HCT116 (cell line): ENCODE data around the gene CD1B. TPM values are rescaled to one million over a fixed set of nuclear protein-coding genes. Genes with fewer than 3 reads are reported as not detected.

ENCODE experiments used
- ATAC-seq: fragments of 200-7000 bp; cut with Tn5 transposase; 2 replicates; pipeline ENCODE4 v1.9.1; 2020; ENCODE audit warnings: mild to moderate bottlenecking, moderate library complexity
- BruUV-seq: library from RNA; stranded (reverse); fragments of 400-500 nt; replicated peaks from 2 replicates; lab custom pipeline; 2021; lab: Mats Ljungman, UMichigan
- CTCF ChIA-PET: fragments of 300-600 bp; sonication (Branson Sonifier 250); formaldehyde crosslinking; loops from one replicate; lab custom pipeline; 2021; ENCODE audit warnings: antibody characterized with exemption; lab: Charles Lee
- POLR2A ChIA-PET: fragments of 300-600, 350-600 bp; sonication (Branson Sonifier 250); formaldehyde crosslinking; loops from one replicate; lab custom pipeline; 2021; ENCODE audit warnings: antibody characterized with exemption; lab: Charles Lee
- RAD21 ChIA-PET, 2 experiments: fragments of 300-600 bp; sonication (Branson Sonifier 250); formaldehyde crosslinking; loops; one replicate each; lab custom pipeline; 2023; ENCODE audit warnings: low total read pairs in 2 of 2; ENCODE audit not compliant: uncharacterized antibody in 2 of 2, unreplicated experiment in 2 of 2, low non-redundant PET in 1 of 2; lab: Charles Lee
- DNase-seq: peaks from one replicate; pipeline ENCODE4 v3.0.0-alpha.2; 2010; ENCODE audit warnings: low read depth, low spot score
- H2AFZ ChIP-seq: fragments of 200-600 bp; shearing (Covaris generic), sonication (generic); 2 replicates; pipeline ENCODE4 v1.6.1; 2017; ENCODE audit warnings: low read depth, mixed run types, mixed read lengths, antibody characterized with exemption, low read length; ENCODE audit not compliant: poor library complexity, severe bottlenecking
- H3K27ac ChIP-seq: 2 replicates; pipeline ENCODE4 v1.5.1; 2012; ENCODE audit warnings: low read depth, low read length
- H3K27me3 ChIP-seq: fragments of 200-600 bp; sonication (generic); 2 replicates; pipeline ENCODE4 v1.6.1; 2016; ENCODE audit warnings: mixed run types, low read length, mixed read lengths; ENCODE audit not compliant: insufficient read depth
- H3K36me3 ChIP-seq, 2 experiments: fragments of 200-500 bp in 1 of 2; fragments of 200-600 bp in 1 of 2; sonication (Bioruptor generic) in 1 of 2; sonication (generic) in 1 of 2; 2 replicates each; pipeline versions ENCODE4 v1.5.1 to v1.6.1; 2014 to 2016; ENCODE audit warnings: low read length in 2 of 2, inconsistent platforms in 1 of 2, mixed read lengths in 1 of 2, mixed run types in 1 of 2; ENCODE audit not compliant: insufficient read depth in 2 of 2, control insufficient read depth in 1 of 2
- H3K4me1 ChIP-seq, 2 experiments: fragments of 200-600 bp in 1 of 2; sonication (generic) in 1 of 2; 2 replicates each; pipeline versions ENCODE4 v1.5.1 to v1.6.1; 2012 to 2017; ENCODE audit warnings: low read length in 2 of 2, inconsistent platforms in 1 of 2, mild to moderate bottlenecking in 1 of 2, mixed read lengths in 1 of 2, mixed run types in 1 of 2, moderate library complexity in 1 of 2; ENCODE audit not compliant: insufficient read depth in 2 of 2, control insufficient read depth in 1 of 2
- H3K4me2 ChIP-seq: fragments of 200-600 bp; sonication (generic); 2 replicates; pipeline ENCODE4 v1.6.1; 2017; ENCODE audit warnings: mixed run types, low read length, mixed read lengths
- H3K4me3 ChIP-seq, 2 experiments: fragments of 200-600 bp in 1 of 2; sonication (generic) in 1 of 2; replicated peaks in 1 of 2; 2 replicates each; pipeline ENCODE4 v1.5.1; 2011 to 2016; ENCODE audit warnings: low read length in 2 of 2, control low read depth in 1 of 2, low read depth in 1 of 2, mild to moderate bottlenecking in 1 of 2, mixed read lengths in 1 of 2, mixed run types in 1 of 2
- H3K79me2 ChIP-seq: fragments of 200-600 bp; sonication (generic); 2 replicates; pipeline ENCODE4 v1.6.1; 2017; ENCODE audit warnings: mild to moderate bottlenecking, mixed run types, low read length, moderate library complexity, mixed read lengths; ENCODE audit not compliant: insufficient read depth
- H3K9ac ChIP-seq: fragments of 200-600 bp; sonication (generic); 2 replicates; pipeline ENCODE4 v1.6.1; 2016; ENCODE audit warnings: low read length, mixed read lengths
- H3K9me2 ChIP-seq: fragments of 200-600 bp; sonication (generic), shearing (Covaris generic); 2 replicates; pipeline ENCODE4 v1.6.1; 2017; ENCODE audit warnings: mixed run types, mild to moderate bottlenecking, moderate library complexity; ENCODE audit not compliant: insufficient read depth
- H3K9me3 ChIP-seq, 2 experiments: fragments of 200-500 bp in 1 of 2; fragments of 200-600 bp in 1 of 2; sonication (Bioruptor generic) in 1 of 2; sonication (generic) in 1 of 2; 2 replicates each; pipeline ENCODE4 v1.6.1; 2014 to 2017; ENCODE audit warnings: low read length in 2 of 2, mixed read lengths in 2 of 2, inconsistent platforms in 1 of 2, low read depth in 1 of 2, mild to moderate bottlenecking in 1 of 2, mixed run types in 1 of 2, moderate library complexity in 1 of 2; ENCODE audit not compliant: control insufficient read depth in 1 of 2, insufficient read depth in 1 of 2
- H4K20me1 ChIP-seq: fragments of 200-600 bp; sonication (generic), shearing (Covaris generic); 2 replicates; pipeline ENCODE4 v1.6.1; 2017; ENCODE audit warnings: mixed run types, mild to moderate bottlenecking, moderate library complexity; ENCODE audit not compliant: insufficient read depth
- CBX3 ChIP-seq: IDR thresholded peaks from 2 replicates; pipeline ENCODE4 v1.6.1; 2012; ENCODE audit warnings: low read depth
- EGR1 ChIP-seq: IDR thresholded peaks from 2 replicates; pipeline ENCODE4 v1.6.1; 2012; ENCODE audit warnings: low read depth
- ELF1 ChIP-seq: IDR thresholded peaks from 2 replicates; pipeline ENCODE4 v1.6.1; 2012; ENCODE audit warnings: low read depth, borderline replicate concordance
- EZH2phosphoT487 ChIP-seq: fragments of 200-600 bp; IDR thresholded peaks from 2 replicates; pipeline ENCODE4 v1.6.1; 2018; ENCODE audit warnings: antibody characterized with exemption, borderline replicate concordance
- FOSL1 ChIP-seq: IDR thresholded peaks from 2 replicates; pipeline ENCODE4 v1.6.1; 2012; ENCODE audit warnings: low read depth
- RAD21 ChIP-seq: IDR thresholded peaks from 2 replicates; pipeline ENCODE4 v1.6.1; 2012; ENCODE audit warnings: low read depth, mild to moderate bottlenecking
- SP1 ChIP-seq: IDR thresholded peaks from 2 replicates; pipeline ENCODE4 v1.6.1; 2012; ENCODE audit warnings: low read depth
- TCF7L2 ChIP-seq: IDR thresholded peaks from 2 replicates; pipeline ENCODE4 v1.7.0; 2011; ENCODE audit warnings: borderline replicate concordance, inconsistent platforms; ENCODE audit not compliant: insufficient read depth, insufficient read length; ENCODE audit errors: extremely low read depth
- ZBTB33 ChIP-seq: IDR thresholded peaks from 2 replicates; pipeline ENCODE4 v1.6.1; 2011; ENCODE audit warnings: mild to moderate bottlenecking, low read length, moderate library complexity; ENCODE audit not compliant: insufficient replicate concordance; ENCODE audit errors: extremely low read depth
- ZNF274 ChIP-seq: fragments of 200-500 bp; sonication (Bioruptor generic); IDR thresholded peaks from 2 replicates; pipeline ENCODE4 v1.6.1; 2014; ENCODE audit warnings: mild to moderate bottlenecking, low read depth, low read length, inconsistent platforms
- intact Hi-C: fragments of 100-400 bp; cut with micrococcal nuclease; formaldehyde crosslinking; loops from 2 replicates; pipeline ENCODE4 v1.10.0; 2022
- total RNA-seq: library from RNA; stranded (reverse); gene quantifications from one replicate; pipeline ENCODE4 v1.2.1, GENCODE V29; 2021; ENCODE audit not compliant: unreplicated experiment

The CD1B gene
- total RNA-seq, 1 experiment from 2014 or later = not detected

- no peak for TF ChIP-seq SP1
- no peak for TF ChIP-seq FOSL1
- TF ChIP-seq RAD21 = no peak
- no peak for TF ChIP-seq CBX3
- TF ChIP-seq EGR1 = no peak
- TF ChIP-seq ZNF274 = no peak
- no peak for TF ChIP-seq TCF7L2
- TF ChIP-seq ELF1 = no peak
- no peak for TF ChIP-seq ZBTB33
- no peak for TF ChIP-seq EZH2phosphoT487
These were observed 3.9 kb downstream of the CD1B start for GRCh38 chr1:158327481-158327880.

More at GRCh38 chr1:158327481-158327880, 3.9 kb downstream of the CD1B start:
- H3K9me2 ChIP-seq = no peaks in the 10 kb centered on the region
- peaks cover 21% of the 10 kb centered on the region for H3K27me3 ChIP-seq
- ATAC-seq (no peak), DNase-seq (no peak)
- H3K36me3 ChIP-seq = no peaks in the 10 kb centered on the region
- intact Hi-C loops = loop anchor here (5.0 kb wide), 1 partner anchor 125 kb away; no protein-coding TSS in a partner anchor
- CTCF ChIA-PET = no interaction called here
- no peak overlapping the region for H3K4me3 ChIP-seq
- H3K4me1 ChIP-seq = no peaks in the 10 kb centered on the region
- no peak overlapping the region for H3K4me2 ChIP-seq
- H2AFZ ChIP-seq = no peak overlapping the region
- no TSS peak for BruUV-seq
- H3K9me3 ChIP-seq = no peaks in the 10 kb centered on the region
- H3K27ac ChIP-seq = no peak overlapping the region
- H3K9ac ChIP-seq = no peak overlapping the region
- POLR2A ChIA-PET = no interaction called here
- no peaks in the 10 kb centered on the region for H3K79me2 ChIP-seq
- H4K20me1 ChIP-seq = no peaks in the 10 kb centered on the region
- RAD21 ChIA-PET = no interaction called here
